Fibroblast of lung (primary cell): ENCODE measurements around the gene SLC17A9. TPM values are rescaled to one million over a fixed set of nuclear protein-coding genes. Genes with fewer than 3 reads are reported as not detected.

Experiments
- DNase-seq, 2 donors: peaks; one replicate each; pipeline versions ENCODE4 v3.0.0 to v3.0.0-alpha.2; 2010; ENCODE audit warnings: low read depth in 2 of 2
- H2AFZ ChIP-seq: 2 replicates; pipeline ENCODE4 v1.5.1; 2012; ENCODE audit warnings: low read length, control low read depth, inconsistent platforms
- H3K27ac ChIP-seq: 2 replicates; pipeline ENCODE4 v1.5.1; 2011; ENCODE audit warnings: low read length, control low read depth; ENCODE audit not compliant: insufficient read depth
- H3K27me3 ChIP-seq: 2 replicates; pipeline ENCODE4 v1.5.1; 2011; ENCODE audit warnings: mild to moderate bottlenecking, low read length; ENCODE audit not compliant: control insufficient read depth, insufficient read depth
- H3K36me3 ChIP-seq: 2 replicates; pipeline ENCODE4 v1.5.1; 2011; ENCODE audit warnings: low read length; ENCODE audit not compliant: control insufficient read depth, insufficient read depth
- H3K4me1 ChIP-seq: 2 replicates; pipeline ENCODE4 v1.5.1; 2011; ENCODE audit warnings: low read length; ENCODE audit not compliant: control insufficient read depth, insufficient read depth; ENCODE audit errors: extremely low read depth
- H3K4me2 ChIP-seq: 2 replicates; pipeline ENCODE4 v1.5.1; 2011; ENCODE audit warnings: low read length, control low read depth; ENCODE audit not compliant: insufficient read depth; ENCODE audit errors: extremely low read depth
- H3K4me3 ChIP-seq, 4 experiments: fragments of 200-600 bp in 1 of 4; sonication (generic) in 1 of 4; replicated peaks in 1 of 4; 2 replicates each; pipeline ENCODE4 v1.5.1; 2011 to 2016; ENCODE audit warnings: low read length in 4 of 4, low read depth in 3 of 4, mild to moderate bottlenecking in 3 of 4, control low read depth in 2 of 4, inconsistent platforms in 1 of 4, mixed read lengths in 1 of 4; ENCODE audit not compliant: insufficient read depth in 1 of 4; ENCODE audit errors: control extremely low read depth in 1 of 4
- H3K79me2 ChIP-seq: 2 replicates; pipeline ENCODE4 v1.5.1; 2012; ENCODE audit warnings: mild to moderate bottlenecking, low read length, inconsistent platforms; ENCODE audit not compliant: control insufficient read depth, insufficient read depth
- H3K9ac ChIP-seq: 2 replicates; pipeline ENCODE4 v1.5.1; 2011; ENCODE audit warnings: mild to moderate bottlenecking, low read length, control low read depth; ENCODE audit not compliant: insufficient read depth
- H3K9me3 ChIP-seq: 2 replicates; pipeline ENCODE4 v1.5.1; 2012; ENCODE audit warnings: low read depth, low read length; ENCODE audit not compliant: control insufficient read depth, insufficient read depth
- H4K20me1 ChIP-seq: 2 replicates; pipeline ENCODE4 v1.5.1; 2011; ENCODE audit warnings: low read length; ENCODE audit not compliant: control insufficient read depth, insufficient read depth; ENCODE audit errors: extremely low read depth
- CTCF ChIP-seq, 2 donors: IDR thresholded peaks in 1 of 2; conservative IDR thresholded peaks in 1 of 2; 1 replicate in 1 of 2; 2 replicates in 1 of 2; pipeline ENCODE4 v1.5.1; 2011 to 2012; ENCODE audit warnings: low read length in 2 of 2, control low read depth in 1 of 2, inconsistent platforms in 1 of 2, low read depth in 1 of 2, mild to moderate bottlenecking in 1 of 2
- EZH2 ChIP-seq: IDR thresholded peaks from 2 replicates; pipeline ENCODE4 v1.5.1; 2012; ENCODE audit warnings: low read length, control low read depth, mild to moderate bottlenecking; ENCODE audit errors: missing control alignments
- polyA plus RNA-seq, 2 donors: library from polyadenylated mRNA; depleted of rRNA in 1 of 2; stranded (reverse) in 1 of 2; unstranded in 1 of 2; fragments of >200 nt; gene quantifications; 2 replicates each; pipeline ENCODE4 v1.2.1, GENCODE V29; 2011 to 2012; ENCODE audit warnings: missing spikeins in 1 of 2
- total RNA-seq: library from RNA; depleted of rRNA; stranded (reverse); fragments of >200 nt; gene quantifications from 2 replicates; pipeline ENCODE4 v1.2.1, GENCODE V29; 2014

SLC17A9 gene
- total and polyA plus RNA-seq, 2 donors (not counting 1 experiment from before 2014, with no cell fraction given) = 6.4 to 6.8 TPM

DNA sequence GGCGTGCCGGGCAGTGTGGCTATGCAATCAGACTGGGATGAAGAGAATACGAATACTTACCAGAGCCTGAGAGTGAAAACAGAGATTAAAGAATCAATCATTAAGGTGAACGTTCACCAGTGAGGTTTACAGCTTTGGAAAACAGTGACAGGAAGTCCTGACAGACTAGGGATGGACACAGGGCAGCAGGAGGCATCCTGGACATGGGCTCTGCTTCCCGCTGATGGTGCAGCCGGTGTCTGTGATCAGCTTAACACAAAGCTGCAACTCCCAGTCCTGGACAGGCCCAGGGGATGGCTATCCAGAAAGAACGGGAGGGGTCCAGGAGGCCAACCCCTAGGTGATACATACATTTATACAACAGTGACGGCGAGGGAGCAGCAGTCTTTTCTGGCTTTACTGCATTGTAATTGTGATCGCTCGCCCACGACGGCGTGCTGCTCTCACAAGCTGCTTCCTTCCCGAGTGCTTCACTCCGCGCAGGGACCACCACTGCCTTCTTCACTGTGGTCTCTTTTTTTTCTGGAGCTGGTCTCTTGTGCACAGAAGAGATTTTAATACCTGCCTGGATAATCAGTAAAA, 46.9 kb upstream of the SLC17A9 start:
- Histone ChIP-seq H3K4me3 (no peak overlapping the region), H3K4me1 (peaks cover 7% of the 10 kb centered on the region), H3K36me3 (peaks cover 49% of the 10 kb centered on the region), H3K27ac (no peak overlapping the region), H2AFZ (no peak overlapping the region), H3K9me3 (no peaks in the 10 kb centered on the region), H3K9ac (no peak overlapping the region), H4K20me1 (no peaks in the 10 kb centered on the region), H3K79me2 (peaks cover 35% of the 10 kb centered on the region), H3K4me2 (no peak overlapping the region), H3K27me3 (no peaks in the 10 kb centered on the region)
- TF ChIP-seq EZH2 = no peak
- no peak for DNase-seq

- Histone ChIP-seq H3K27ac (no peak overlapping the region), H2AFZ (no peak overlapping the region), H3K27me3 (no peaks in the 10 kb centered on the region), H3K4me2 (no peak overlapping the region), H3K79me2 (peaks cover 41% of the 10 kb centered on the region), H3K9ac (no peak overlapping the region), H3K9me3 (no peaks in the 10 kb centered on the region), H3K4me3 (no peak overlapping the region), H3K36me3 (peaks cover 52% of the 10 kb centered on the region), H3K4me1 (peaks cover 6% of the 10 kb centered on the region), H4K20me1 (no peaks in the 10 kb centered on the region)
- no peak for TF ChIP-seq CTCF (conservative IDR thresholded peaks at IDR 0.05 in 1 of 2, IDR thresholded peaks at IDR 0.05 in 1 of 2; ENCODE audit: low read depth in 1 of 2, low read length in 2 of 2)
- TF ChIP-seq EZH2 = no peak
- DNase-seq = no peak
Measured at GRCh38 chr20:62906209-62906608, 46.3 kb upstream of the SLC17A9 start.

- Histone ChIP-seq H3K4me1 (peaks cover 6% of the 10 kb centered on the region), H3K36me3 (peaks cover 54% of the 10 kb centered on the region), H3K27ac (no peak overlapping the region), H2AFZ (no peak overlapping the region), H3K9me3 (no peaks in the 10 kb centered on the region), H3K4me2 (no peak overlapping the region), H3K9ac (no peak overlapping the region), H3K4me3 (no peak overlapping the region), H3K79me2 (peaks cover 47% of the 10 kb centered on the region), H4K20me1 (no peaks in the 10 kb centered on the region), H3K27me3 (no peaks in the 10 kb centered on the region)
- no peak for TF ChIP-seq CTCF (conservative IDR thresholded peaks at IDR 0.05 in 1 of 2, IDR thresholded peaks at IDR 0.05 in 1 of 2; ENCODE audit: low read depth in 1 of 2, low read length in 2 of 2)
- TF ChIP-seq EZH2 = no peak
- DNase-seq = no peak
Measured at GRCh38 chr20:62906647-62907375, 45.7 kb upstream of the SLC17A9 start.
